ENCODE data around the gene PCDHGA6.
"Not testable (repeated sequence)": the region's sequence is repeated elsewhere in the genome, so short reads cannot be mapped to it uniquely, and the experiment has no call there.

Gene PCDHGA6

GRCh38 chr5:141413540-141414069, 39.9 kb downstream of the PCDHGA6 start (continued):
- TF ChIP-seq ZFP3 (tag by site-specific recombination; IDR thresholded peaks at IDR 0.05; ENCODE audit: low read depth), result no peak
- TF ChIP-seq MEIS1 (CRISPR knock-in tag; IDR thresholded peaks at IDR 0.05; ENCODE audit: borderline replicate concordance), result no peak
- TF ChIP-seq, protein P1, sequence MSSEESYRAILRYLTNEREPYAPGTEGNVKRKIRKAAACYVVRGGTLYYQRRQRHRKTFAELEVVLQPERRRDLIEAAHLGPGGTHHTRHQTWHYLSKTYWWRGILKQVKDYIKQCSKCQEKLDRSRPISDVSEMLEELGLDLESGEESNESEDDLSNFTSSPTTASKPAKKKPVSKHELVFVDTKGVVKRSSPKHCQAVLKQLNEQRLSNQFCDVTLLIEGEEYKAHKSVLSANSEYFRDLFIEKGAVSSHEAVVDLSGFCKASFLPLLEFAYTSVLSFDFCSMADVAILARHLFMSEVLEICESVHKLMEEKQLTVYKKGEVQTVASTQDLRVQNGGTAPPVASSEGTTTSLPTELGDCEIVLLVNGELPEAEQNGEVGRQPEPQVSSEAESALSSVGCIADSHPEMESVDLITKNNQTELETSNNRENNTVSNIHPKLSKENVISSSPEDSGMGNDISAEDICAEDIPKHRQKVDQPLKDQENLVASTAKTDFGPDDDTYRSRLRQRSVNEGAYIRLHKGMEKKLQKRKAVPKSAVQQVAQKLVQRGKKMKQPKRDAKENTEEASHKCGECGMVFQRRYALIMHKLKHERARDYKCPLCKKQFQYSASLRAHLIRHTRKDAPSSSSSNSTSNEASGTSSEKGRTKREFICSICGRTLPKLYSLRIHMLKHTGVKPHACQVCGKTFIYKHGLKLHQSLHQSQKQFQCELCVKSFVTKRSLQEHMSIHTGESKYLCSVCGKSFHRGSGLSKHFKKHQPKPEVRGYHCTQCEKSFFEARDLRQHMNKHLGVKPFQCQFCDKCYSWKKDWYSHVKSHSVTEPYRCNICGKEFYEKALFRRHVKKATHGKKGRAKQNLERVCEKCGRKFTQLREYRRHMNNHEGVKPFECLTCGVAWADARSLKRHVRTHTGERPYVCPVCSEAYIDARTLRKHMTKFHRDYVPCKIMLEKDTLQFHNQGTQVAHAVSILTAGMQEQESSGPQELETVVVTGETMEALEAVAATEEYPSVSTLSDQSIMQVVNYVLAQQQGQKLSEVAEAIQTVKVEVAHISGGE (tag by site-specific recombination; conservative IDR thresholded peaks at IDR 0.05; ENCODE audit: low read depth), result no peak
- TF ChIP-seq ZNF830 (tag by site-specific recombination; IDR thresholded peaks at IDR 0.05; ENCODE audit: low read depth), result no peak

DNA sequence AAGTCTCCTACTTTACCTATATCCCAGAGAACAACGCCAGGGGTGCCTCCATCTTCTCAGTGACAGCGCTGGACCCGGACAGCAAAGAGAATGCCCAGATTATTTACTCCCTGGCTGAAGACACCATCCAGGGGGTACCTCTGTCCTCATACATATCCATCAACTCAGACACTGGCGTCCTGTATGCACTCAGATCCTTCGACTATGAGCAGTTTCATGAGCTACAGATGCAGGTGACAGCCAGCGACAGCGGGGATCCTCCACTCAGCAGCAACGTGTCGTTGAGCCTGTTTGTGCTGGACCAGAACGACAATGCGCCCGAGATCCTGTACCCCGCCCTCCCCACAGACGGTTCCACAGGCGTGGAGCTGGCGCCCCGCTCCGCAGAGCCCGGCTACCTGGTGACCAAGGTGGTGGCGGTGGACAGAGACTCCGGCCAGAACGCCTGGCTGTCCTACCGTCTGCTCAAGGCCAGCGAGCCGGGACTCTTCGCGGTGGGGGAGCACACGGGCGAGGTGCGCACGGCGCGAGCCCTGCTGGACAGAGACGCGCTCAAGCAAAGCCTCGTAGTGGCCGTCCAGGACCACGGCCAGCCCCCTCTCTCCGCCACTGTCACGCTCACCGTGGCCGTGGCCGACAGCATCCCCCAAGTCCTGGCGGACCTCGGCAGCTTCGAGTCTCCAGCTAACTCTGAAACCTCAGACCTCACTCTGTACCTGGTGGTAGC, 41.0 kb downstream of the PCDHGA6 start:
- CTCF ChIA-PET, result interaction anchor here (1.0 to 3.2 kb wide), 4 partner anchors 17 to 143 kb away, joined by 4 to 14 read pairs (median 8); no protein-coding TSS in a partner anchor
- POLR2A ChIA-PET; H3K4me1 ChIP-seq (ENCODE audit: control insufficient read depth, insufficient read depth, low read length); H3K27ac ChIP-seq (ENCODE audit: extremely low read depth, low read depth, low read length); H3K4me3 ChIP-seq (ENCODE audit: low read depth, low read length); H3K9me3 ChIP-seq (ENCODE audit: control insufficient read depth, insufficient read depth, low read depth, low read length); H3K36me3 ChIP-seq (ENCODE audit: control insufficient read depth in 2 of 2, insufficient read depth in 1 of 2, low read length in 2 of 2): not testable (repeated sequence)

DNA sequence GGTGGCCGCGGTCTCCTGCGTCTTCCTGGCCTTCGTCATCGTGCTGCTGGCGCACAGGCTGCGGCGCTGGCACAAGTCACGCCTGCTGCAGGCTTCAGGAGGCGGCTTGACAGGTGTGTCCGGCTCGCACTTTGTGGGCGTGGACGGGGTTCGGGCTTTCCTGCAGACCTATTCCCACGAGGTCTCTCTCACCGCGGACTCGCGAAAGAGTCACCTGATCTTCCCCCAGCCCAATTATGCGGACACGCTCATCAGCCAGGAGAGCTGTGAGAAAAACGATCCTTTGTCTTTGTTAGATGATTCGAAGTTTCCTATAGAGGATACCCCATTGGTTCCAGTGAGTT, 41.6 kb downstream of the PCDHGA6 start:
- H3K36me3 ChIP-seq (ENCODE audit: control insufficient read depth in 2 of 2, insufficient read depth in 1 of 2, low read length in 2 of 2); H3K9me3 ChIP-seq (ENCODE audit: control insufficient read depth, insufficient read depth, low read depth, low read length); H3K27ac ChIP-seq (ENCODE audit: extremely low read depth, low read depth, low read length); H3K4me3 ChIP-seq (ENCODE audit: low read depth, low read length); H3K4me1 ChIP-seq (ENCODE audit: control insufficient read depth, insufficient read depth, low read length); CTCF ChIA-PET; POLR2A ChIA-PET: not testable (repeated sequence)

DNA sequence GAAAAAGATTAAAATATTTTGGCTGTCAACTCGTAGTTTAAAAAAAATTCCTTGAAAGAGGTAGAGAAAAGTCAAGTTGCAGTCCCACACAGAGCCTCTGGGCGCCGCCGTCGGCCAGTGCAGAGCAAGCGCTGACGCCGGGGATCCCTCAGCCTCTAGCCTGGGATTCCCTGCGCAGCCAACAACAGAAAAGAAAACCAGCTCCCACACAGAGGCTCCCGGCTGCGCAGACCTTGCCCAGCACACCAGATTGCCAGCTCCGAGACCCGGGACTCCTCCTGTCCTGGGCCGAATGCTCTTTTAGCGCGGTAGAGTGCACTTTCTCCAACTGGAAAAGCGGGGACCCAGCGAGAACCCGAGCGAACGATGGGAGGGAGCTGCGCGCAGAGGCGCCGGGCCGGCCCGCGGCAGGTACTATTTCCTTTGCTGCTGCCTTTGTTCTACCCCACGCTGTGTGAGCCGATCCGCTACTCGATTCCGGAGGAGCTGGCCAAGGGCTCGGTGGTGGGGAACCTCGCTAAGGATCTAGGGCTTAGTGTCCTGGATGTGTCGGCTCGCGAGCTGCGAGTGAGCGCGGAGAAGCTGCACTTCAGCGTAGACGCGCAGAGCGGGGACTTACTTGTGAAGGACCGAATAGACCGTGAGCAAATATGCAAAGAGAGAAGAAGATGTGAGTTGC, 43.9 kb downstream of the PCDHGA6 start, which contains the start of gene PCDHGB7:
Gene PCDHGB7 (plus strand): TSS at position 184 of the 679 bp plus-strand sequence. CDS start 183 bp downstream, at position 367.
- H3K4me1 ChIP-seq (ENCODE audit: control insufficient read depth, insufficient read depth, low read length); POLR2A ChIA-PET; H3K27ac ChIP-seq (ENCODE audit: extremely low read depth, low read depth, low read length); H3K36me3 ChIP-seq (ENCODE audit: control insufficient read depth in 2 of 2, insufficient read depth in 1 of 2, low read length in 2 of 2); H3K9me3 ChIP-seq (ENCODE audit: control insufficient read depth, insufficient read depth, low read depth, low read length): not testable (repeated sequence)
- CTCF ChIA-PET, result interaction anchor here (0.6 to 7.0 kb wide), 20 partner anchors 10 to 552 kb away, joined by 3 to 160 read pairs (median 4); partner anchors contain the start of genes PCDHA11, PCDHGA1, PCDHGB1 and PCDHGB3
- peak within 1 kb of the TSS; percentile 16; the same call in 1 of the 2 replicates for H3K4me3 ChIP-seq (ENCODE audit: low read depth, low read length)

DNA sequence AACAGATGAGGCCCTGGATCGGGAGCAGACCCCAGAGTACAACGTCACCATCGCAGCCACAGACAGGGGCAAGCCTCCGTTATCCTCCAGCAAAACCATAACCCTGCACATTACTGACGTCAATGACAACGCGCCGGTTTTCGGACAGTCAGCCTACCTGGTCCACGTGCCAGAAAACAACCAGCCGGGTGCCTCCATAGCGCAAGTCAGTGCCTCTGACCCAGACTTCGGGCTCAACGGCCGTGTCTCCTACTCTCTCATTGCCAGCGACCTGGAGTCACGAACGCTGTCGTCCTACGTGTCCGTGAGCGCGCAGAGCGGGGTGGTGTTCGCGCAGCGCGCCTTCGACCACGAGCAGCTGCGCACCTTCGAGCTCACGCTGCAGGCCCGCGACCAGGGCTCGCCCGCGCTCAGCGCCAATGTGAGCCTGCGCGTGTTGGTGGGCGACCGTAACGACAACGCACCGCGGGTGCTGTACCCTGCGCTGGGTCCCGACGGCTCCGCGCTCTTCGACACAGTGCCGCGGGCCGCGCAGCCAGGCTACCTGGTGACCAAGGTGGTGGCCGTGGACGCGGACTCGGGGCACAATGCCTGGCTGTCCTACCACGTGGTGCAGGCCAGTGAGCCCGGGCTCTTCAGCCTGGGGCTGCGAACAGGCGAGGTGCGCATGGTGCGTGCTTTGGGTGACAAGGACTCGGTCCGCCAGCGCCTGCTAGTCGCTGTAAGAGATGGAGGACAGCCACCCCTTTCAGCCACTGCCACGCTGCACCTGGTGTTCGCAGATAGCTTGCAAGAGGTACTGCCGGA, 45.6 kb downstream of the PCDHGA6 start:
- CTCF ChIA-PET, result interaction anchor here (0.6 to 7.0 kb wide), 9 partner anchors 11 to 145 kb away, joined by 3 to 160 read pairs (median 3); partner anchors contain the start of genes PCDHGA12, PCDHGB1 and PCDHGB3
- H3K4me3 ChIP-seq (ENCODE audit: low read depth, low read length), result no peak overlapping the region
- POLR2A ChIA-PET, result no interaction called here
- no peak for TF ChIP-seq ZNF701 (tag by site-specific recombination; IDR thresholded peaks at IDR 0.05)
- TF ChIP-seq ZNF549 (tag by site-specific recombination; IDR thresholded peaks at IDR 0.05), result no peak
- TF ChIP-seq TSHZ1 (tag by site-specific recombination; IDR thresholded peaks at IDR 0.05; ENCODE audit: borderline replicate concordance), result no peak
- no peak for TF ChIP-seq GFI1B (tag by site-specific recombination; IDR thresholded peaks at IDR 0.05)
- TF ChIP-seq ZNF664 (tag by site-specific recombination; IDR thresholded peaks at IDR 0.05), result no peak
- no peak for TF ChIP-seq TRIM28 (IDR thresholded peaks at IDR 0.05; ENCODE audit: borderline replicate concordance, low read length)
- no peaks in the 10 kb centered on the region for H3K4me1 ChIP-seq (ENCODE audit: control insufficient read depth, insufficient read depth, low read length)
- H3K27ac ChIP-seq (ENCODE audit: extremely low read depth, low read depth, low read length), result no peak overlapping the region
- no peaks in the 10 kb centered on the region; the same call in 1 of the 2 replicates for H3K9me3 ChIP-seq (ENCODE audit: control insufficient read depth, insufficient read depth, low read depth, low read length)
- no peaks in the 10 kb centered on the region for H3K36me3 ChIP-seq (ENCODE audit: control insufficient read depth in 2 of 2, insufficient read depth in 1 of 2, low read length in 2 of 2)

All from HEK293 (cell line).